GM13977 (cell line): ENCODE results near the gene B3GNT9.

Experiments
- DNase-seq: peaks from one replicate; pipeline ENCODE4 v3.0.0; 2012; ENCODE audit warnings: low spot score
- CTCF ChIP-seq: IDR thresholded peaks from 2 replicates; pipeline ENCODE4 v1.5.1; 2012; ENCODE audit warnings: mild to moderate bottlenecking, control low read depth; ENCODE audit not compliant: insufficient read depth; ENCODE audit errors: extremely low read depth, missing control alignments
- in situ Hi-C: fragments of 300-500 bp; cut with MboI; formaldehyde crosslinking; loops from one replicate; pipeline ENCODE4 v1.12.0; 2022; ENCODE audit warnings: low sequenced_read_pairs, low pct_unique_long_range_greater_than_20kb, mixed read lengths, inconsistent platforms; ENCODE audit not compliant: unreplicated experiment

B3GNT9 gene

GRCh38 chr16:67174706-67175231 is 24.0 kb upstream of the B3GNT9 start:
- in situ Hi-C loops, result no loop called here
- DNase-seq, result no peak
- TF ChIP-seq CTCF, result no peak

- in situ Hi-C loops, result no loop called here
- peak; percentile 79 for DNase-seq
- TF ChIP-seq CTCF, result no peak
Observed at GRCh38 chr16:67173808-67174705, 23.3 kb upstream of the B3GNT9 start.

- no peak for DNase-seq
- no peak for TF ChIP-seq CTCF
- in situ Hi-C loops, result no loop called here
Observed at GRCh38 chr16:67173323-67173722, 22.5 kb upstream of the B3GNT9 start.

- in situ Hi-C loops, result no loop called here
- DNase-seq, result no peak
- TF ChIP-seq CTCF, result no peak
Observed at GRCh38 chr16:67170949-67171649, 20.3 kb upstream of the B3GNT9 start.

GRCh38 chr16:67170168-67170948 is 19.6 kb upstream of the B3GNT9 start, which contains the start of gene NOL3:
Gene NOL3 (plus strand): TSS chr16:67170538.
- peak; percentile 86 for DNase-seq
- no peak for TF ChIP-seq CTCF
- in situ Hi-C loops, result no loop called here

GRCh38 chr16:67169642-67170167 is 18.9 kb upstream of the B3GNT9 start:
- in situ Hi-C loops, result no loop called here

More at GRCh38 chr16:67169642-67170167, 18.9 kb upstream of the B3GNT9 start:
- no peak for DNase-seq
- TF ChIP-seq CTCF, result peak; percentile 76
